HG03159 (cell line): ENCODE data around the gene SSU72.
"Not testable (repeated sequence)": the region's sequence is repeated elsewhere in the genome, so short reads cannot be mapped to it uniquely, and the experiment has no call there.

Experiments used
- ATAC-seq: cut with Tn5 transposase; IDR thresholded peaks from one replicate; pipeline ENCODE4 v1.9.1; 2021; ENCODE audit warnings: mild to moderate bottlenecking, moderate library complexity; ENCODE audit not compliant: unreplicated experiment

The SSU72 gene

GRCh38 chr1:1561801-1562470, 12.7 kb downstream of the SSU72 start:
- no peak for ATAC-seq

GRCh38 chr1:1560178-1560577, 14.5 kb downstream of the SSU72 start:
- no peak for ATAC-seq

- ATAC-seq: no peak
These were observed 15.6 kb downstream of the SSU72 start for GRCh38 chr1:1559066-1559465.

- ATAC-seq: no peak
These were observed 16.1 kb downstream of the SSU72 start for GRCh38 chr1:1558591-1558990.

GRCh38 chr1:1557688-1558087, 17.0 kb downstream of the SSU72 start:
- not testable (repeated sequence) for ATAC-seq

GRCh38 chr1:1556961-1557360, 17.7 kb downstream of the SSU72 start:
- ATAC-seq: not testable (repeated sequence)

- ATAC-seq: no peak
These were observed 18.2 kb downstream of the SSU72 start for GRCh38 chr1:1556505-1556904.

GRCh38 chr1:1554926-1555915, 19.4 kb downstream of the SSU72 start:
- ATAC-seq: no peak

GRCh38 chr1:1554550-1554925, 20.1 kb downstream of the SSU72 start:
- no peak for ATAC-seq

GRCh38 chr1:1553821-1554494, 20.7 kb downstream of the SSU72 start:
- no peak for ATAC-seq

GRCh38 chr1:1552263-1552639, 22.4 kb downstream of the SSU72 start:
- no peak for ATAC-seq

- ATAC-seq: no peak
These were observed 23.0 kb downstream of the SSU72 start for GRCh38 chr1:1551524-1552262.

- no peak for ATAC-seq
These were observed 23.9 kb downstream of the SSU72 start for GRCh38 chr1:1550591-1551432.

- ATAC-seq: no peak
These were observed 24.6 kb downstream of the SSU72 start for GRCh38 chr1:1550087-1550486.

GRCh38 chr1:1548591-1548990, 26.1 kb downstream of the SSU72 start:
- ATAC-seq: no peak

- no peak for ATAC-seq
These were observed 27.2 kb downstream of the SSU72 start for GRCh38 chr1:1547476-1547875.

GRCh38 chr1:1547011-1547410, 27.7 kb downstream of the SSU72 start:
- ATAC-seq: no peak

GRCh38 chr1:1545946-1546737, 28.5 kb downstream of the SSU72 start:
- ATAC-seq: no peak

GRCh38 chr1:1544544-1544943, 30.1 kb downstream of the SSU72 start:
- ATAC-seq: no peak
